Sigmoid colon (tissue), 4 donors: ENCODE results near the gene TBL3.

Experiments used
- CTCF ChIP-seq, 4 experiments: fragments of 450-650 bp in 3 of 4; fragments of 200-600 bp in 1 of 4; IDR thresholded peaks; one replicate each; pipeline ENCODE4 v1.5.1; 2016 to 2019; ENCODE audit warnings: antibody characterized with exemption in 4 of 4, mild to moderate bottlenecking in 3 of 4, moderate library complexity in 2 of 4
- EP300 ChIP-seq, 4 donors: sonication (generic); formaldehyde crosslinking; IDR thresholded peaks; one replicate each; pipeline ENCODE4 v1.6.1; 2017; ENCODE audit warnings: antibody characterized with exemption in 4 of 4
- POLR2A ChIP-seq, 2 donors: fragments of 450-650 bp; IDR thresholded peaks; one replicate each; pipeline ENCODE4 v1.6.1; 2016; ENCODE audit warnings: antibody characterized with exemption in 2 of 2, mild to moderate bottlenecking in 2 of 2, moderate library complexity in 2 of 2
- POLR2AphosphoS5 ChIP-seq, 4 donors: sonication (generic); formaldehyde crosslinking; IDR thresholded peaks; one replicate each; pipeline ENCODE4 v1.6.1; 2017; ENCODE audit warnings: antibody characterized with exemption in 4 of 4

- TF ChIP-seq POLR2A (IDR thresholded peaks at IDR 0.05) (no peak), CTCF (IDR thresholded peaks at IDR 0.05) (peak; percentile 27 to 100 (median 72)), EP300 (IDR thresholded peaks at IDR 0.05) (no peak), POLR2AphosphoS5 (IDR thresholded peaks at IDR 0.05) (peak in 2 of 4 donors; percentile 14 to 42)
Observed at GRCh38 chr16:1929578-1930337, 42.1 kb upstream of the TBL3 start.
